Fibroblast of lung (primary cell): ENCODE data around the gene GCC2. TPM values are rescaled to one million over a fixed set of nuclear protein-coding genes. Genes with fewer than 3 reads are reported as not detected.

Experiments used
- DNase-seq, 2 donors: peaks; one replicate each; pipeline versions ENCODE4 v3.0.0 to v3.0.0-alpha.2; 2010; ENCODE audit warnings: low read depth in 2 of 2
- H2AFZ ChIP-seq: 2 replicates; pipeline ENCODE4 v1.5.1; 2012; ENCODE audit warnings: low read length, control low read depth, inconsistent platforms
- H3K27ac ChIP-seq: 2 replicates; pipeline ENCODE4 v1.5.1; 2011; ENCODE audit warnings: low read length, control low read depth; ENCODE audit not compliant: insufficient read depth
- H3K27me3 ChIP-seq: 2 replicates; pipeline ENCODE4 v1.5.1; 2011; ENCODE audit warnings: mild to moderate bottlenecking, low read length; ENCODE audit not compliant: control insufficient read depth, insufficient read depth
- H3K36me3 ChIP-seq: 2 replicates; pipeline ENCODE4 v1.5.1; 2011; ENCODE audit warnings: low read length; ENCODE audit not compliant: control insufficient read depth, insufficient read depth
- H3K4me1 ChIP-seq: 2 replicates; pipeline ENCODE4 v1.5.1; 2011; ENCODE audit warnings: low read length; ENCODE audit not compliant: control insufficient read depth, insufficient read depth; ENCODE audit errors: extremely low read depth
- H3K4me2 ChIP-seq: 2 replicates; pipeline ENCODE4 v1.5.1; 2011; ENCODE audit warnings: low read length, control low read depth; ENCODE audit not compliant: insufficient read depth; ENCODE audit errors: extremely low read depth
- H3K4me3 ChIP-seq, 4 experiments: fragments of 200-600 bp in 1 of 4; sonication (generic) in 1 of 4; replicated peaks in 1 of 4; 2 replicates each; pipeline ENCODE4 v1.5.1; 2011 to 2016; ENCODE audit warnings: low read length in 4 of 4, low read depth in 3 of 4, mild to moderate bottlenecking in 3 of 4, control low read depth in 2 of 4, inconsistent platforms in 1 of 4, mixed read lengths in 1 of 4; ENCODE audit not compliant: insufficient read depth in 1 of 4; ENCODE audit errors: control extremely low read depth in 1 of 4
- H3K79me2 ChIP-seq: 2 replicates; pipeline ENCODE4 v1.5.1; 2012; ENCODE audit warnings: mild to moderate bottlenecking, low read length, inconsistent platforms; ENCODE audit not compliant: control insufficient read depth, insufficient read depth
- H3K9ac ChIP-seq: 2 replicates; pipeline ENCODE4 v1.5.1; 2011; ENCODE audit warnings: mild to moderate bottlenecking, low read length, control low read depth; ENCODE audit not compliant: insufficient read depth
- H3K9me3 ChIP-seq: 2 replicates; pipeline ENCODE4 v1.5.1; 2012; ENCODE audit warnings: low read depth, low read length; ENCODE audit not compliant: control insufficient read depth, insufficient read depth
- H4K20me1 ChIP-seq: 2 replicates; pipeline ENCODE4 v1.5.1; 2011; ENCODE audit warnings: low read length; ENCODE audit not compliant: control insufficient read depth, insufficient read depth; ENCODE audit errors: extremely low read depth
- CTCF ChIP-seq, 2 donors: IDR thresholded peaks in 1 of 2; conservative IDR thresholded peaks in 1 of 2; 1 replicate in 1 of 2; 2 replicates in 1 of 2; pipeline ENCODE4 v1.5.1; 2011 to 2012; ENCODE audit warnings: low read length in 2 of 2, control low read depth in 1 of 2, inconsistent platforms in 1 of 2, low read depth in 1 of 2, mild to moderate bottlenecking in 1 of 2
- EZH2 ChIP-seq: IDR thresholded peaks from 2 replicates; pipeline ENCODE4 v1.5.1; 2012; ENCODE audit warnings: low read length, control low read depth, mild to moderate bottlenecking; ENCODE audit errors: missing control alignments
- polyA plus RNA-seq, 2 donors: library from polyadenylated mRNA; depleted of rRNA in 1 of 2; stranded (reverse) in 1 of 2; unstranded in 1 of 2; fragments of >200 nt; gene quantifications; 2 replicates each; pipeline ENCODE4 v1.2.1, GENCODE V29; 2011 to 2012; ENCODE audit warnings: missing spikeins in 1 of 2
- total RNA-seq: library from RNA; depleted of rRNA; stranded (reverse); fragments of >200 nt; gene quantifications from 2 replicates; pipeline ENCODE4 v1.2.1, GENCODE V29; 2014

The GCC2 gene
- total and polyA plus RNA-seq, 2 donors (not counting 1 experiment from before 2014, with no cell fraction given) = 16.3 to 26.4 TPM

GRCh38 chr2:108418416-108418815 lies 30.6 kb upstream of the GCC2 start:
- Histone ChIP-seq H3K27me3 (no peaks in the 10 kb centered on the region), H3K27ac (no peak overlapping the region), H3K4me1 (no peaks in the 10 kb centered on the region), H2AFZ (no peak overlapping the region), H3K36me3 (no peaks in the 10 kb centered on the region), H4K20me1 (no peaks in the 10 kb centered on the region), H3K79me2 (no peaks in the 10 kb centered on the region), H3K4me3 (no peak overlapping the region), H3K9me3 (no peaks in the 10 kb centered on the region), H3K9ac (no peak overlapping the region), H3K4me2 (no peak overlapping the region)
- no peak for DNase-seq
- TF ChIP-seq EZH2 (no peak), CTCF (conservative IDR thresholded peaks at IDR 0.05 in 1 of 2, IDR thresholded peaks at IDR 0.05 in 1 of 2; ENCODE audit: low read depth in 1 of 2, low read length in 2 of 2) (no peak)

GRCh38 chr2:108423067-108423466 lies 25.9 kb upstream of the GCC2 start:
- no peaks in the 10 kb centered on the region for H3K4me1 ChIP-seq
- H3K4me2 ChIP-seq = no peak overlapping the region
- no peaks in the 10 kb centered on the region for H3K79me2 ChIP-seq
- no peak overlapping the region for H3K4me3 ChIP-seq
- no peak overlapping the region for H2AFZ ChIP-seq
- H3K9me3 ChIP-seq = no peaks in the 10 kb centered on the region
- H3K27ac ChIP-seq = no peak overlapping the region
- no peaks in the 10 kb centered on the region for H4K20me1 ChIP-seq
- no peak for DNase-seq
- H3K9ac ChIP-seq = no peak overlapping the region
- TF ChIP-seq EZH2 (no peak), CTCF (conservative IDR thresholded peaks at IDR 0.05 in 1 of 2, IDR thresholded peaks at IDR 0.05 in 1 of 2; ENCODE audit: low read depth in 1 of 2, low read length in 2 of 2) (no peak)
- H3K36me3 ChIP-seq = no peaks in the 10 kb centered on the region
- no peaks in the 10 kb centered on the region for H3K27me3 ChIP-seq

- H3K36me3 ChIP-seq = no peaks in the 10 kb centered on the region
- no peak overlapping the region for H2AFZ ChIP-seq
- no peaks in the 10 kb centered on the region for H3K79me2 ChIP-seq
- H3K27ac ChIP-seq = no peak overlapping the region
- TF ChIP-seq CTCF (conservative IDR thresholded peaks at IDR 0.05 in 1 of 2, IDR thresholded peaks at IDR 0.05 in 1 of 2; ENCODE audit: low read depth in 1 of 2, low read length in 2 of 2) = no peak
- no peak for TF ChIP-seq EZH2
- H3K9ac ChIP-seq = no peak overlapping the region
- H3K27me3 ChIP-seq = no peaks in the 10 kb centered on the region
- no peaks in the 10 kb centered on the region for H3K9me3 ChIP-seq
- no peaks in the 10 kb centered on the region for H4K20me1 ChIP-seq
- no peak overlapping the region for H3K4me3 ChIP-seq
- H3K4me1 ChIP-seq = no peaks in the 10 kb centered on the region
- no peak for DNase-seq
- H3K4me2 ChIP-seq = no peak overlapping the region
Measured at GRCh38 chr2:108423502-108424251, 25.3 kb upstream of the GCC2 start.
